Spleen (tissue), 7 donors: ENCODE results near the gene SUN1.

ENCODE experiments used
- POLR2A ChIP-seq, 3 donors: fragments of 450-650 bp; IDR thresholded peaks; one replicate each; pipeline ENCODE4 v1.5.1; 2017; ENCODE audit warnings: antibody characterized with exemption in 3 of 3, mild to moderate bottlenecking in 1 of 3
- POLR2AphosphoS5 ChIP-seq, 3 donors: sonication (generic); formaldehyde crosslinking; IDR thresholded peaks; one replicate each; pipeline ENCODE4 v1.5.1; 2017; ENCODE audit warnings: antibody characterized with exemption in 3 of 3
- TF ChIP-seq, protein P1 (sequence below), 11 experiments: fragments of 200-600 bp in 7 of 11; fragments of 450-650 bp in 4 of 11; sonication (generic) in 4 of 11; IDR thresholded peaks in 8 of 11; conservative IDR thresholded peaks in 3 of 11; 1 replicate in 7 of 11; 2 replicates in 4 of 11; pipeline versions ENCODE4 v1.4.0 to v1.8.0; 2016 to 2021; ENCODE audit warnings: antibody characterized with exemption in 11 of 11, inconsistent platforms in 4 of 11, mild to moderate bottlenecking in 1 of 11
- donor health status: DM: no; HTN: no; CAD: no; lungs with moderate emphysema.
- donor health status: DM: no; HTN: no; CAD: no.
- donor health status: DM: no; HTN: no; CAD: no.

DNA sequence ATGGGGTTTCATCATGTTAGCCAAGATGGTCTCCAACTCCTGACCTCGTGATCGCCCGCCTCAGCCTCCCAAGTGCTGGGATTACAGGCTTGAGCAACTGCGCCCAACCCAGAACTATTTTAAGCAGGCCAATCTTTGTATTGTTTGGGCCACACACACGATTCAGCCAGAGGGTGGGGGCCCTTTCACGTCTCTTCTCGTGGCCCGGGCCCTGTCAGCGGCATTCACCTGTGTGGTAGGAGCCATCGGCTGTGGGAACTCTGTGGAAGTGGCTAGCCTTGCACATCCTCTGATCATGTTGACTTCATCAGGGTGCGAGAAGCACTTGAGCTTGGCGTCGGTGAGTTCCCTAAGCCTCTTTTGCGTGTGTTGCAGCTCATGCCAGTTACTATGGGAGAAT, 16.9 kb downstream of the SUN1 start:
- TF ChIP-seq, protein P1, sequence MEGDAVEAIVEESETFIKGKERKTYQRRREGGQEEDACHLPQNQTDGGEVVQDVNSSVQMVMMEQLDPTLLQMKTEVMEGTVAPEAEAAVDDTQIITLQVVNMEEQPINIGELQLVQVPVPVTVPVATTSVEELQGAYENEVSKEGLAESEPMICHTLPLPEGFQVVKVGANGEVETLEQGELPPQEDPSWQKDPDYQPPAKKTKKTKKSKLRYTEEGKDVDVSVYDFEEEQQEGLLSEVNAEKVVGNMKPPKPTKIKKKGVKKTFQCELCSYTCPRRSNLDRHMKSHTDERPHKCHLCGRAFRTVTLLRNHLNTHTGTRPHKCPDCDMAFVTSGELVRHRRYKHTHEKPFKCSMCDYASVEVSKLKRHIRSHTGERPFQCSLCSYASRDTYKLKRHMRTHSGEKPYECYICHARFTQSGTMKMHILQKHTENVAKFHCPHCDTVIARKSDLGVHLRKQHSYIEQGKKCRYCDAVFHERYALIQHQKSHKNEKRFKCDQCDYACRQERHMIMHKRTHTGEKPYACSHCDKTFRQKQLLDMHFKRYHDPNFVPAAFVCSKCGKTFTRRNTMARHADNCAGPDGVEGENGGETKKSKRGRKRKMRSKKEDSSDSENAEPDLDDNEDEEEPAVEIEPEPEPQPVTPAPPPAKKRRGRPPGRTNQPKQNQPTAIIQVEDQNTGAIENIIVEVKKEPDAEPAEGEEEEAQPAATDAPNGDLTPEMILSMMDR (IDR thresholded peaks at IDR 0.05 in 8 of 11, conservative IDR thresholded peaks at IDR 0.05 in 3 of 11) = no peak
- TF ChIP-seq POLR2A (IDR thresholded peaks at IDR 0.05) (no peak), POLR2AphosphoS5 (IDR thresholded peaks at IDR 0.05) (no peak)
